GM21367 (cell line): ENCODE results near the gene CNTNAP2.
"Not testable (repeated sequence)": the region's sequence is repeated elsewhere in the genome, so short reads cannot be mapped to it uniquely, and the experiment has no call there.

Experiments
- ATAC-seq: cut with Tn5 transposase; IDR thresholded peaks from one replicate; pipeline ENCODE4 v1.9.1; 2021; ENCODE audit not compliant: unreplicated experiment

CNTNAP2 gene

DNA sequence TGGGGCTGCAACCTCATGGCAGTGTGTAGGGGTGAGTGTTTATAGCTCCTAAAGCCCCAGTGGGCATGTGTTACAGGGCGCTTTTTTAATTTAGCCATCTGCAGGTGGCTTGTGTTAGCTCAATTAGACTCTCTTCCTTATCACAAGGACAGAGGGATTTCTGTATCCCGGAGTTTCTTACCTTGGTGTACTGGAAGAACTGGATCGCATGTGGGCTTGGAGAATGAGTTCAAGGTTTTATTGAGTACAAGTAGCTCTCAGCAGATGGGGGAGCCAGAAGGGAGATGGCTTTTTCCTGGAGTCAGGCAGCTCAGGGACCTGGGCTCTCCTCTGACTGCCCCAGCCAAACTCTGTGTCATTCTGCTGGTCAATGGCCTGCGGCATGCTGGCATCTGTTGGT is 2320.4 kb downstream of the CNTNAP2 start:
- ATAC-seq: no peak

GRCh38 chr7:148442141-148442655 is 2325.6 kb downstream of the CNTNAP2 start:
- ATAC-seq: no peak

DNA sequence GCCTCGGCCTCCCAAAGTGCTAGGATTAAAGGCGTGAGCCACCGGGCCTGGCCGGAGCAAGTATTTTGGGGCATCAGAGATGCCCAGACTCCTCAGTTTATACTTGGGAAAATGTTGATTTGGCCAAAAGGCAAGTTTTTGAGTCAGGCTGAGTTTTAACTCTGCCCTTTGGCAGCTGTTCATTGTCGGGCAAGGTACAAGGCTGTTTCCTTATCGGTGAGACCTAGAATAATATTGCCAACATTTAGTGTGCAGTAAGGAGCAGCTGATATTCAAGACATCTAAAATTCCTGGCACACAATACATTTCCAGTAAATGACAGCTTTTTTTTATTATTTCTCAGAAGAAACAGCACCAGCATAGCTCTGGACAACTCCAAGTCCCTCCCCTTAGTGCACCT is 2326.3 kb downstream of the CNTNAP2 start:
- no peak for ATAC-seq

GRCh38 chr7:148445260-148446044 is 2328.9 kb downstream of the CNTNAP2 start:
- ATAC-seq: no peak

DNA sequence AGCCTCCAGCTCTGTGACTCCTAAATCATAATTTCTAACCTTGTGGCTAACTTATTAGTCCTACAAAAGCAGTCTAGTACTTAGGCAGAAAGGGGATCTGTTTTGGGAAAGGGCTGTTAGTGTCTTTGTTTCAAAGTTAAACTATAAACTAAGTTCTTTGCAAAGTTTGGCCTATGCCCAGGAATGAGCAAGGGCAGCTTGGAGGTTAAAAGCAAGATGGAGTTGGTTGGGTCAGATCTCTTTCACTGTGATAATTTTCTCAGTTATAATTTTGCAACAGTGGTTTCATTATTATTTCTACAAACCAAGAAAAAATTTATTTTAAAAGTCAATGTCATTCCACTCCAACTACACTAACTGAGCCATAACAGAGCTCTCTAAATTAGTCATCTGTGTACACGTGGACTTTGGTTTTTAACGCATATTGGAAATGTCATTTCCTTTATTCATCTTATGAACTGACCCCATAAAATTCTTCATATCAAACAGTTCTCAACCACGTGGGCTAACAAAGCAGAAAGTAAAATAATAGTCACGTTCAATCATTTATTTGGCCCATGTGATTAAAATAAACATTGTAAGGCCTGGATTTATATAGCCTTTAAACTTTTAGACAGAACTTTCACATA is 2330.7 kb downstream of the CNTNAP2 start:
- ATAC-seq: peak; percentile 93

DNA sequence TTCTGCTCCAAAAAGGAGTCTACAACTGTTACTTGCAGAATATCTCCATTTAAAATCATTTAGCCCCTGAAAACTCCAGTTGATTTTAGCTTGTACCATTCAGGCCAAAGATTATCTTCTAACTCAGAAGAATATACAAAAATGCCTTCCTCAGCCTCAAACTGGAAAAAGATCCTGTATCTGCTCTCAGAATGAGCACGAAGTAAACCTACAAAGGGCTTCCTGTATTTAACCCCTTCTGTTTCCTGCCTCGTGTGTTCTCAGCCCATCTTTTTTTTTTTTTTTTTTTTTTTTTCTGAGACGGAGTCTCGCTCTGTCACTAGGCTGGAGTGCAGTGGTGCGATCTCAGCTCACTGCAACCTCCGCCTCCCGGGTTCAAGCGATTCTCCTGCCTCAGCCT is 2334.9 kb downstream of the CNTNAP2 start:
- not testable (repeated sequence) for ATAC-seq

GRCh38 chr7:148456351-148456750 is 2339.8 kb downstream of the CNTNAP2 start:
- ATAC-seq: no peak

GRCh38 chr7:148457310-148457921 is 2340.8 kb downstream of the CNTNAP2 start:
- ATAC-seq: no peak

GRCh38 chr7:148458263-148458662 is 2341.7 kb downstream of the CNTNAP2 start:
- ATAC-seq: no peak

- ATAC-seq: no peak
Measured at GRCh38 chr7:148461392-148462179, 2345.0 kb downstream of the CNTNAP2 start.

GRCh38 chr7:148462774-148463173 is 2346.2 kb downstream of the CNTNAP2 start:
- ATAC-seq: not testable (repeated sequence)

GRCh38 chr7:148463210-148463609 is 2346.6 kb downstream of the CNTNAP2 start:
- ATAC-seq: no peak

GRCh38 chr7:148464947-148465346 is 2348.3 kb downstream of the CNTNAP2 start:
- no peak for ATAC-seq

DNA sequence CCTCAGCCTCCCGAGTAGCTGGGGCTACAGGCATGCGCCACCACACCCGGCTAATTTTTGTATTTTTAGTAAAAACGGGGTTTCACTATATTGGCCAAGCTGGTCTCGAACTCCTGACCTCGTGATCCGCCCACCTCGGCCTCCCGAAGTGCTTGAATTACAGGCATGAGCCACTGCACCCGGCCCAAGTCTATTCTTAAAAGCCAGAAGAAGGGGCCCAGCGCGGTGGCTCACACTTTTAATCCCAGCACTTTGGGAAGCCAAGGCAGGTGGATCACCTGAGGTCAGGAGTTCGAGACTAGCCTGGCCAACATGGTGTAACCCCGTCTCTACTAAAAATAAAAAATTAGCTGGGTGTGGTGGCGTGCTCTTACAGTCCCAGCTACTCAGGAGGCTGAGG is 2348.8 kb downstream of the CNTNAP2 start:
- not testable (repeated sequence) for ATAC-seq

DNA sequence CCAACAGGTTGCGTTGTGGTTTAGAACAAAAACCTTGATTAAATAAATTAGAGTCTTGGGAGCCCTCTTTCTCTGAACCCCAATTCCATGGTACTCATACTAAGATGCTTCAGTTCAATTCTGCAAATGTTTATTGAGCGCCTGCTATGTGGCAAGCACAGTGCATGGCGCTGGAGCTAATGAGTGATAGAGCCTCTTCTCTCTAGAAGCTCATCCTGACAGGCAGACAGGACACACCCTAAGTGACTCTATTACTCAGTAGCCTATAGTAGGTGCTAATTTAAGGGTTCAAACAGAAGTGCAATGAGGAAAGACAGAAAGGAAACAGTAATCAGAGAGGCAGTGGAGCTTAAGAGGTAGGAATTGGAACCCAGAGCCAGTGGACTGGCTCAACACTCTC is 2349.5 kb downstream of the CNTNAP2 start:
- ATAC-seq: no peak

- ATAC-seq: no peak
Measured at GRCh38 chr7:148468700-148469098, 2352.1 kb downstream of the CNTNAP2 start.
